ENCODE data around the gene PTCH1.

Gene PTCH1

GRCh38 chr9:95511952-95512708 is 4.6 kb downstream of the PTCH1 start:
- DNase-seq (ENCODE audit: low spot score): peak; percentile 20

DNA sequence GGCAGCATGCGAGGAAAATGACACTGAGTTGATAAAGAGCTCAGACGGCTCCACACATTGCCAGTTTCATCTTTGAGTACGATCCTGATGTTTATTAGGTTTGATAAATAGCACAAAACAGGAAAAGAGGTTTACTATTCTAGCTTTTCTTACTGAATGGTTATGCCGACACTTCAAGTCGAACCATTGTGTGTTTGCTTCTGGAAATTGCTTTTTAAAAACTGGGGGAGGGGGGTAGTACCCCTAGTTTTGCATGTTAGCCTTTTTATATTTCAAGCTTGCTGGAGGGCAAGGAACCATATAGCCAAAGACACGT is 5.2 kb downstream of the PTCH1 start:
- DNase-seq (ENCODE audit: low spot score): no peak

GRCh38 chr9:95510709-95511615 is 5.8 kb downstream of the PTCH1 start:
- DNase-seq (ENCODE audit: low spot score): peak; percentile 94

GRCh38 chr9:95509851-95510708 is 6.7 kb downstream of the PTCH1 start:
- no peak for DNase-seq (ENCODE audit: low spot score)

GRCh38 chr9:95508968-95509850 is 7.6 kb downstream of the PTCH1 start:
- DNase-seq (ENCODE audit: low spot score): peak; percentile 69

DNA sequence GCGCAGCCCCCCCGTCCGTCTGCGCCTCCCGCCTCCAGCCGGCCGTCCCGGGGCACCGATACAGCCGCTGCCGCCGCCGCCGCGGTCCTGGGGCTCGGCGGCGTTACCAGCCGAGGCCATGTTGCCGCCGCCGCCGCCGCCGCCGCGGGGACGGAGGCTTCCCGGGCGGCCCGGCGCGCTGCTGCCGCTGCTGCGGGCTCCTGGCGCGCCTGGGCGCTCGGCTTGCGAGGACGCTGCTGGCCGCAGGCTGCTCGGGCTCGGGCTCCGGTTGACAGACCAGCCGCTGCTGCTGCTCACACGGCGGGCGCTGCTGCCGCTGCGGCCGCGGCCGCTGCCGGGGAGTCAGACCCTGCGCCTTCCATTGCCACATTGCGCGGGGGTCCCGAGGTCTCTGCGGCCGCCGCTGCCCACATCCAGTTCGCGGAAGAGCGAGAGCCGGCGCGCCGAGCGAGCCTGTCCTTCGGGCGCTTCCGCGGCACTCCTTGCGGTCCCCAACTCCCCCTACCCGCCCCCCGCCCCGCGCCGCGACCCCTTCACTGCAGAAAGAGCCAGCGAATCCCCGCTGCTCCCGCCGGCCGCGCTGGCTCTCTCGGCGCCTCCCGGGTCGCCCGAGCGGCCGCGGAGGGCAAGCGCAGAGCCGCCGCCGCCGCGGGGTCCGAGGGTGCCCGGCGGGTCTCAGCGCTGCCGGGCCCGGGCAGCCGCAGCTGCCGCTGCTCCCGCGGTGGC is 8.4 kb downstream of the PTCH1 start:
- DNase-seq (ENCODE audit: low spot score): no peak

DNA sequence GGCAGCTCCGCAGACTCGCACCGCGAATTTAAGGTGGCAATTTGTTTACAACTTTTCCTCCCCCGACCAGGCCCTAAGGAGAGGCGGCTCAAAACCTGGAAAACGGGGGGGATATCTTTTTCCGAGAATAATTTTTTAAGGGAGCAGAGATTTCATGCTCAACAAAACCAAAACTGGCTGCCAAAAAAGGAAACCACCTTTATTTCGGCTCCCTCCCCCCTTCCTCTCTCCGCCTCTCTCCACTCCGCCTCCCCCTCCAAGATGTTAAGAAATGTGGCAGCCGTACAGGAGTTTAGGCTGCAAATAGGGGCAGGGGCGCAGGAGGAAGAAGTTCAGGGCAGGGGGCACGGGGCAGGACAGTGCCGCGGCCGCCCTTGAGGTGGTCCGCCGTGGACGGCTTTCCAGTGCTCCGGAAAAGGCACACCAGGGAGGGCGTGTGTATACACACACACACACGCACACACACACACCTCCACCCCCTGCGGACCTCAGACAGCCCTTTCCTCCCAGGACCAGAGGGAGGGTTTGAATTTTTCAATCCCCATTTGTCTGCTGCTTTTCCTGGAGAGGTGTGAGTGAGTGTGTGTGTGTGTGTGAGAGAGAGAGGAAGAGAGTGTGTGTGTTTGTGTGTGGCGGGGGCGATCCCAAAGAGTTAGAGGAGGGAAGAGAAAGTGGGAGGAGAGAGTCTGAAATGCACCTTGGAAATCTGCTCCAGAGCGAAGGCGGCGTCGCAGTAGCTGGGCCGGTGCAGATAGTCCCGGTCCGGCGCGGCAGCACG is 9.1 kb downstream of the PTCH1 start:
- DNase-seq (ENCODE audit: low spot score): peak; percentile 19

- DNase-seq (ENCODE audit: low spot score): peak; percentile 35
Measured at GRCh38 chr9:95506678-95507463, 9.9 kb downstream of the PTCH1 start.

- peak; percentile 40 for DNase-seq (ENCODE audit: low spot score)
Measured at GRCh38 chr9:95506428-95506677, 10.4 kb downstream of the PTCH1 start.

GRCh38 chr9:95505717-95506427 is 10.9 kb downstream of the PTCH1 start:
- peak; percentile 53 for DNase-seq (ENCODE audit: low spot score)

GRCh38 chr9:95505072-95505716 is 11.6 kb downstream of the PTCH1 start:
- no peak for DNase-seq (ENCODE audit: low spot score)

GRCh38 chr9:95504053-95504963 is 12.5 kb downstream of the PTCH1 start:
- DNase-seq (ENCODE audit: low spot score): no peak

DNA sequence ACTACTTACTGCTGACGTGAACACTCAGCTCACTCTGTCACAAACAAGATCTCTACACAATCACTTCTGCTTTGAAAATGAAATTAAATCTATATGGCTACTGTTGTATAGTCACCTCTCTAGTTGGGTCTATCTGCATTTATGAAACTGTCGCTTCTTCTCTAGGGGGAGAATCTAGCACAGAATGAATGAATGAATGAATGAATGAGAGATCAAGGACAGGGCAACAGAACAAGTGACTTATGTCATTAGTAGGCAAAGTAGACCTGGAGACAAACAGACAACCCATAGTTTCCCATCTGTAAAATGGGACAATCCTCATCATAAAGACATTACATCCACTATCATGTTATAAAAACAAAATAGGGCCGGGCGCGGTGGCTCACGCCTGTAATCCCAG is 13.4 kb downstream of the PTCH1 start:
- no peak for DNase-seq (ENCODE audit: low spot score)

DNA sequence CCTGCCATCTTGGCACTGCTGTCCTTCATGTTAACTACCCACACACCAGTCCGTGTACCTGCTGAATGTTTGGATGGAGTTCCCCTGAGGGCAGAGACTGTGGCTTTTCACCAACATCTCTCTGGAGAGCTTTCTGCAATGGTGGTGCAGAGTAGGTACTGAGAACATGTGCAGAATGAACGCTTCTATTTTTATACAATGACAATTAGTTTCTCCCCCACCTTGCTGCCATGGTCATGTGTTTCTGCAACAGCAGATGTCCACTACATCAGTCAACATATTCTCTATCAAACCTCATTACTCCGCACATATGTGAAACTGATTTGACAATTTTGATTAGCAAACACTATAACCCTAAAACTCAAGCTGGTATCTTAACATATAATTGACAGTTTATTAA is 14.5 kb downstream of the PTCH1 start:
- no peak for DNase-seq (ENCODE audit: low spot score)

DNA sequence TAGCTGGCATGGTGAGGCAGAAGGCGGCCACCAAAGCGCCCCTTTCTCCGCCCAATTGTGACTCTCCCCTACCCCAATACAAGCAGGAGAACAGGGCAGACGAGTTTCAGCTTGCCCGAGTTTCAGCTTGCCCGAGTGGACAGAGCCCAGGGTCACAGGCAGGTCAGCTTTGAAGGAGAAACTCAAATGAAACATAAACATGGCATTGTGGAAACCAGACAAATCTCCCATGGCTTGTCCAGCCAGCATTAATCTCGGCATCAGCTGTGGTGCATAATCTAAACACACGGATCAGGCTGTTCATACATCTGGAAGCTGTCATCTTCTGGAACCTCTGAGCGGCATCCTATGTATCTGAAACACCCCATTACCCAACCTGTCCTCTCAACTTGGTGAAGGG is 16.9 kb downstream of the PTCH1 start:
- DNase-seq (ENCODE audit: low spot score): no peak

DNA sequence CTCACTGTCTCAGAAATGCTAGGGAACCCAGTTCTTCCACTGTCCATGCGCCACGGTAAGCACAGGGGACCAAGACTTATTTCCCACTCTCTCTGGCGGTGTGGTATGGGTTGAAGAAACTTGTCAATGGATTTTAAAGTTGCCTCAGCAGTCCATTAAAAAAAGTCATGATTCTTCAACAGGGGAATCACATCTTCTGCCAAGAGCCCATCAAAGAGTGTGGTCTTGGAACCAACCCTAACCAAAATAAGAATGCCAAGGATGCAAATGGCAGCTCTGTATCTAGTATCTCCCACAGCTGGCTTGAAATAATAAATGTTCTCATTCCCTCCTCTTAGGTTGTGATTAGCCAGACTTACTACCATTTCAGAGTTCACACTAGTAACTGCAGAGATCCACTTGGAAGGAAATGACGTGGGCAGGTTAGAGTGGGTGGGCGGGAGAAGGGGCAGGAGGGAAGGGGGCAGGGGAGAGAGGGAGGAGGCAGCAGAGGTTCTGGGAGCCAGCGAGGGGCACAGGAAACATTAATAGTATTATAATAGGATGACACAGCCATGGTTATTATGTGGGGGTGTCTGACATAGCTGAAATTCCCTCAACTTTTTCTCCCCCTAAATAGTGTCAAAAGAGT is 17.6 kb downstream of the PTCH1 start:
- DNase-seq (ENCODE audit: low spot score): no peak

DNA sequence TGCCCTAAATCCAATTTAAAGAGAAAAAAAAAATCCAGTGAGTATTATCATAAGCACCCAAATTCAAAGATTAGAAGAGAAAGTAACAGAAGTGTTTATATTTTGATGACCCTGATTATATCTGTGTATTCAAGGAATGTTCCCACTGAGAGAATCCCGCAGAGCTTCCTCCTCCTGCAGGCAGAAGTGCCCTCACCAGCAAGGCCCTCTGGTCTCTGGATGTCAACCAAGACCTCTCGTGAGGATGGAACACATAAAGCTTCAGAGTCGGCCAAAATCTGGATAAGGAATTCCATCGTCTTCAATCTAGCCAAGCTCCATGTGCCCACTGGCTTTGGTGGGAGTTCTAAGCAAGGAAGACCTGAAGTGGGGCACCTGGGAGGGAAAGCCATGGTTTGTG is 18.1 kb downstream of the PTCH1 start:
- DNase-seq (ENCODE audit: low spot score): no peak
